HG03039 (cell line): ENCODE measurements around the gene UBE3D.
"Not testable (repeated sequence)": the region's sequence is repeated elsewhere in the genome, so short reads cannot be mapped to it uniquely, and the experiment has no call there.

Experiments
- ATAC-seq: cut with Tn5 transposase; IDR thresholded peaks from one replicate; pipeline ENCODE4 v1.9.1; 2021; ENCODE audit warnings: mild to moderate bottlenecking, moderate library complexity; ENCODE audit not compliant: unreplicated experiment

UBE3D gene

GRCh38 chr6:82917346-82918064, 148.1 kb downstream of the UBE3D start:
- ATAC-seq = no peak

- no peak for ATAC-seq
Measured at GRCh38 chr6:82915666-82916065, 150.0 kb downstream of the UBE3D start.

GRCh38 chr6:82914511-82914910, 151.1 kb downstream of the UBE3D start:
- ATAC-seq = no peak

GRCh38 chr6:82910820-82911219, 154.8 kb downstream of the UBE3D start:
- no peak for ATAC-seq

GRCh38 chr6:82910395-82910794, 155.2 kb downstream of the UBE3D start:
- ATAC-seq = no peak

GRCh38 chr6:82909551-82909950, 156.1 kb downstream of the UBE3D start:
- ATAC-seq = no peak

GRCh38 chr6:82908661-82909060, 157.0 kb downstream of the UBE3D start:
- ATAC-seq = no peak

- no peak for ATAC-seq
Measured at GRCh38 chr6:82906951-82907350, 158.7 kb downstream of the UBE3D start.

GRCh38 chr6:82906489-82906888, 159.2 kb downstream of the UBE3D start:
- no peak for ATAC-seq

GRCh38 chr6:82904860-82905259, 160.8 kb downstream of the UBE3D start:
- no peak for ATAC-seq

- ATAC-seq = no peak
Measured at GRCh38 chr6:82904257-82904656, 161.4 kb downstream of the UBE3D start.

- no peak for ATAC-seq
Measured at GRCh38 chr6:82902290-82902689, 163.4 kb downstream of the UBE3D start.

- no peak for ATAC-seq
Measured at GRCh38 chr6:82894653-82895259, 170.9 kb downstream of the UBE3D start.

GRCh38 chr6:82893889-82894652, 171.6 kb downstream of the UBE3D start:
- no peak for ATAC-seq

GRCh38 chr6:82891503-82891902, 174.1 kb downstream of the UBE3D start:
- ATAC-seq = not testable (repeated sequence)

GRCh38 chr6:82891076-82891475, 174.6 kb downstream of the UBE3D start:
- no peak for ATAC-seq

- ATAC-seq = no peak
Measured at GRCh38 chr6:82890240-82890639, 175.4 kb downstream of the UBE3D start.

GRCh38 chr6:82889143-82889542, 176.5 kb downstream of the UBE3D start:
- ATAC-seq = no peak

- no peak for ATAC-seq
Measured at GRCh38 chr6:82882363-82883023, 183.1 kb downstream of the UBE3D start.

- no peak for ATAC-seq
Measured at GRCh38 chr6:82881519-82881918, 184.1 kb downstream of the UBE3D start.

- no peak for ATAC-seq
Measured at GRCh38 chr6:82878812-82879211, 186.8 kb downstream of the UBE3D start.
